Calu3 (cell line): ENCODE data around the gene KRTAP10-4. TPM values are rescaled to one million over a fixed set of nuclear protein-coding genes. Genes with fewer than 3 reads are reported as not detected.
"Not testable (repeated sequence)": the region's sequence is repeated elsewhere in the genome, so short reads cannot be mapped to it uniquely, and the experiment has no call there.

Experiments used
- BruUV-seq: library from RNA; stranded (reverse); fragments of 400-500 nt; replicated peaks from 2 replicates; lab custom pipeline; 2021; lab: Mats Ljungman, UMichigan
- CTCF ChIA-PET: fragments of 300-600 bp; sonication (Branson Sonifier 250); formaldehyde crosslinking; loops from one replicate; lab custom pipeline; 2022; ENCODE audit warnings: antibody characterized with exemption; lab: Charles Lee
- DNase-seq: peaks from one replicate; pipeline ENCODE4 v3.0.0; 2022
- H3K27ac Mint-ChIP-seq: one replicate; pipeline ENCODE4 v1.8.0; 2022; ENCODE audit warnings: mixed read lengths; ENCODE audit not compliant: unreplicated experiment
- H3K27me3 Mint-ChIP-seq: one replicate; pipeline ENCODE4 v1.8.0; 2022; ENCODE audit warnings: mixed read lengths; ENCODE audit not compliant: unreplicated experiment
- H3K36me3 Mint-ChIP-seq: one replicate; pipeline ENCODE4 v1.8.0; 2022; ENCODE audit warnings: mild to moderate bottlenecking, moderate library complexity, mixed read lengths; ENCODE audit not compliant: insufficient read depth, unreplicated experiment
- H3K4me1 Mint-ChIP-seq: one replicate; pipeline ENCODE4 v1.8.0; 2022; ENCODE audit warnings: mild to moderate bottlenecking, low read depth, mixed read lengths; ENCODE audit not compliant: unreplicated experiment
- H3K4me3 Mint-ChIP-seq: one replicate; pipeline ENCODE4 v1.8.0; 2022; ENCODE audit warnings: mild to moderate bottlenecking, low read depth, moderate library complexity, mixed read lengths; ENCODE audit not compliant: unreplicated experiment
- H3K9me3 Mint-ChIP-seq: one replicate; pipeline ENCODE4 v1.8.0; 2022; ENCODE audit warnings: low read depth, mixed read lengths; ENCODE audit not compliant: unreplicated experiment
- CTCF ChIP-seq: fragments of 200-600 bp; IDR thresholded peaks from one replicate; pipeline ENCODE4 v1.8.0; 2022; ENCODE audit warnings: antibody characterized with exemption; ENCODE audit not compliant: unreplicated experiment
- intact Hi-C: fragments of 100-400 bp; cut with micrococcal nuclease; formaldehyde crosslinking; loops from one replicate; pipeline ENCODE4 v1.10.0; 2022; ENCODE audit not compliant: unreplicated experiment
- total RNA-seq: library from RNA; stranded (reverse); gene quantifications from 2 replicates; pipeline ENCODE4 v1.2.3, GENCODE V29; 2022

The KRTAP10-4 gene
- total RNA-seq, 1 experiment from 2014 or later: not detected

DNA sequence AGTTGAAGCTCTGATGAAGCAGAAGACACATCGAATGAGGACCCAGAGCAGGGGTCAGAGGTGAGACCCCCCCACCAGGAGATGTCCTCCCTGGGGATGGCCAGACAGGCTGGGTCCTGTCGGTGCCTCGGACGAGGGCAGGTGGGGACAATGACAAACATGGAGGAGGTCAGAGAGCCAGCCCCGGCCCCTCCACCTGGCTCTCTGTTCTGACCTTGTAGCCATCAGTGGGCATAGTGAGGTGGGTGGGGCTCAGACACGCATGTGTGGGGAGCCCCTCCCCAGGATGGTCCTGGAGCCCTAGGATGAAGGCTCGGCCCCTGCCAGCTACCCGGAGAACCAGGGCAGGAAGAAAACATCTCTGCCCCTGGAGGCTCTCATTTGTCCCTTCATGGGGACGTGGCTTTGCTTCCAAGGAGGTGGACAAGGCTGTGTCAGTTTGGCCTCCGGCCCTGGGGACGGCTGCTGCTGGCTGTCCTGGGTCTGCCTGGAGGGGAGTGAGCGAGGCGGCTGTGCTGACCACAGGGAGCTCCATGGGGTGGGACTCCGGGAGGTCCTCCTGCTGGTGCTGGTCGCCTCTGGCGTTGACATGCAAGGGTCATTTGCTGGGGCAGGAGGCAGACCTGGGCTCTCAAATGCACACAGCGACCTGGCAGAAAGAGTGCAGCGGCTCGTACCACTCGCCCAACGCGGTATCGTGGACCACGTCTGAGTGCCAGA, 16.2 kb downstream of the KRTAP10-4 start:
- no peak for TF ChIP-seq CTCF
- no peak overlapping the region for H3K27ac Mint-ChIP-seq

DNA sequence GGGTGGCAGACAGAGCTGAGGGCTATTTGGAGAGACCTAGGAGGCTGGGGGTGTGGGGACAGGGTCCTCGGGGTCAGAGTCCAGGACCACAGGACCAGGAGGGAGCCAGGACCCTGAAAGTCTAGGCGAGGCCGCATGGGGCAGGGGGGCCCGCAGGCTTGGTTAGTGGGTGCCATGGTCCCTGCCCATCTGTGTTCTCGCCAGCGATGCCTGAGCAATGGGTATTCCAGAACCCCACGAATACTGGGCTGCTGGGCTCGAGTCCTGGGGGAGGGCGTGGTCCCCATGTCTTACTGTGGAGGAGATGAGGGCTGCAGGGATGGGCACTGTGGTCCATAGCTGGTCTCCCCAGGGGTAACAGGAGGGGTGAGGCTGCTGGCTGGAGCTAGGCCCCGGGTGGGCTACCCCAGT, 16.8 kb downstream of the KRTAP10-4 start:
- no peaks in the 10 kb centered on the region for H3K4me1 Mint-ChIP-seq
- no peak overlapping the region for H3K27ac Mint-ChIP-seq
- TF ChIP-seq CTCF: no peak
- H3K4me3 Mint-ChIP-seq: no peak overlapping the region
- CTCF ChIA-PET: no interaction called here
- BruUV-seq: no TSS peak
- no peak for DNase-seq
- peaks cover 5% of the 10 kb centered on the region for H3K36me3 Mint-ChIP-seq
- intact Hi-C loops: no loop called here
- no peaks in the 10 kb centered on the region for H3K9me3 Mint-ChIP-seq
- peaks cover 82% of the 10 kb centered on the region for H3K27me3 Mint-ChIP-seq

More for the DNA sequence above, 16.2 kb downstream of the KRTAP10-4 start:
- Mint-ChIP-seq H3K36me3 (peaks cover 5% of the 10 kb centered on the region), H3K9me3 (no peaks in the 10 kb centered on the region), H3K4me1 (no peaks in the 10 kb centered on the region), H3K27me3 (peaks cover 82% of the 10 kb centered on the region), H3K4me3 (no peak overlapping the region)
- DNase-seq: no peak
- CTCF ChIA-PET: no interaction called here
- BruUV-seq: no TSS peak
- intact Hi-C loops: no loop called here

- H3K36me3 Mint-ChIP-seq, CTCF ChIA-PET, DNase-seq, H3K4me1 Mint-ChIP-seq, H3K27ac Mint-ChIP-seq, intact Hi-C loops, BruUV-seq, H3K9me3 Mint-ChIP-seq: not testable (repeated sequence)
- H3K4me3 Mint-ChIP-seq: peak overlapping the region; percentile 52
- peaks cover 82% of the 10 kb centered on the region for H3K27me3 Mint-ChIP-seq
Measured at GRCh38 chr21:44590897-44591800, 17.6 kb downstream of the KRTAP10-4 start.

DNA sequence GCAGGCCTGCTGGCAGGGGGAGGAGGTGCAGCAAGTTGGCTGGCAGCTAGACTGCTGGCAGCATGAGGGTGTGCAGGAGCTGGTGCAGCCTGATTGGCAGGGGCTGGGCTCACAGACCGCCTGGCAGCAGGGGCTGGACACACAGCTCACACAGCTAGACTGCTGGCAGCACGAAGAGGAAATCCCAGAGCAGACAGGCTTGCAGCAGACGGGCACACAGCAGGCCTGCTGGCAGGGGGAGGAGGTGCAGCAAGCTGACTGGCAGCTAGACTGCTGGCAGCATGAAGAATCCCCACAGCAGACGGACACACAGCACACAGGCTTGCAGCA, 18.2 kb downstream of the KRTAP10-4 start:
- BruUV-seq, DNase-seq, H3K36me3 Mint-ChIP-seq, H3K9me3 Mint-ChIP-seq, H3K4me1 Mint-ChIP-seq, intact Hi-C loops, H3K27ac Mint-ChIP-seq: not testable (repeated sequence)
- CTCF ChIA-PET: interaction anchor here (0.8 kb wide), 1 partner anchor 18 kb away, joined by 3 read pairs; the partner anchor contains the start of gene KRTAP10-4
- peak overlapping the region; percentile 52 for H3K4me3 Mint-ChIP-seq
- peaks cover 80% of the 10 kb centered on the region for H3K27me3 Mint-ChIP-seq
